ENCODE results near the gene GRIP2.

Gene GRIP2

GRCh38 chr3:14539742-14540491 is at the start of gene GRIP2:
TSS of gene GRIP2 (minus strand) at chr3:14540342. CDS start at chr3:14540308, 34 bp downstream.
- TF ChIP-seq, protein P1, sequence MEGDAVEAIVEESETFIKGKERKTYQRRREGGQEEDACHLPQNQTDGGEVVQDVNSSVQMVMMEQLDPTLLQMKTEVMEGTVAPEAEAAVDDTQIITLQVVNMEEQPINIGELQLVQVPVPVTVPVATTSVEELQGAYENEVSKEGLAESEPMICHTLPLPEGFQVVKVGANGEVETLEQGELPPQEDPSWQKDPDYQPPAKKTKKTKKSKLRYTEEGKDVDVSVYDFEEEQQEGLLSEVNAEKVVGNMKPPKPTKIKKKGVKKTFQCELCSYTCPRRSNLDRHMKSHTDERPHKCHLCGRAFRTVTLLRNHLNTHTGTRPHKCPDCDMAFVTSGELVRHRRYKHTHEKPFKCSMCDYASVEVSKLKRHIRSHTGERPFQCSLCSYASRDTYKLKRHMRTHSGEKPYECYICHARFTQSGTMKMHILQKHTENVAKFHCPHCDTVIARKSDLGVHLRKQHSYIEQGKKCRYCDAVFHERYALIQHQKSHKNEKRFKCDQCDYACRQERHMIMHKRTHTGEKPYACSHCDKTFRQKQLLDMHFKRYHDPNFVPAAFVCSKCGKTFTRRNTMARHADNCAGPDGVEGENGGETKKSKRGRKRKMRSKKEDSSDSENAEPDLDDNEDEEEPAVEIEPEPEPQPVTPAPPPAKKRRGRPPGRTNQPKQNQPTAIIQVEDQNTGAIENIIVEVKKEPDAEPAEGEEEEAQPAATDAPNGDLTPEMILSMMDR (IDR thresholded peaks at IDR 0.05; ENCODE audit: low read depth, low read length): no peak
- DNase-seq (ENCODE audit: extremely low read depth, low read depth): no peak

- no peak for DNase-seq (ENCODE audit: extremely low read depth, low read depth)
- TF ChIP-seq, protein P1 (IDR thresholded peaks at IDR 0.05; ENCODE audit: low read depth, low read length): no peak
Observed at GRCh38 chr3:14588425-14589112, 48.4 kb upstream of the GRIP2 start.

GRCh38 chr3:14587740-14588360 is 47.7 kb upstream of the GRIP2 start:
- TF ChIP-seq, protein P1 (IDR thresholded peaks at IDR 0.05; ENCODE audit: low read depth, low read length): no peak
- no peak for DNase-seq (ENCODE audit: extremely low read depth, low read depth)

DNA sequence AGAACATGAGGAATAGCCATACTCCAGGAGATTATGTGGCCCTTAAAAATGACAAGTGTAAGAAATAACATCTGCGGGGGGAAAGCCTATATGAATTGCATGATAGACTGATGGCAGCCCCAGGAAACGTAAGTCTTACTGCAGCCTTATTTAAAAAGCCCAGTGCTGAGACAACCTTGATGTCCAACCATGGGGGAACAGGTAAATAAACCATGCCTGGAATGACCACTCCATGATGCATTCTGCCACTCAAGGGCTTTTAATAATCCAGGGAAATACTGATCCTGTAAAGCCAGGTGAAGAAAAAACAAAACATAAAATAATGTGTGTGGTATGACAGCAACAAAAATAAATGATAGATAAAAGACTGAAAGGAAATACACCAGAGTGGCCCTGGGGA is 46.5 kb upstream of the GRIP2 start:
- DNase-seq (ENCODE audit: extremely low read depth, low read depth): no peak
- TF ChIP-seq, protein P1 (IDR thresholded peaks at IDR 0.05; ENCODE audit: low read depth, low read length): no peak

DNA sequence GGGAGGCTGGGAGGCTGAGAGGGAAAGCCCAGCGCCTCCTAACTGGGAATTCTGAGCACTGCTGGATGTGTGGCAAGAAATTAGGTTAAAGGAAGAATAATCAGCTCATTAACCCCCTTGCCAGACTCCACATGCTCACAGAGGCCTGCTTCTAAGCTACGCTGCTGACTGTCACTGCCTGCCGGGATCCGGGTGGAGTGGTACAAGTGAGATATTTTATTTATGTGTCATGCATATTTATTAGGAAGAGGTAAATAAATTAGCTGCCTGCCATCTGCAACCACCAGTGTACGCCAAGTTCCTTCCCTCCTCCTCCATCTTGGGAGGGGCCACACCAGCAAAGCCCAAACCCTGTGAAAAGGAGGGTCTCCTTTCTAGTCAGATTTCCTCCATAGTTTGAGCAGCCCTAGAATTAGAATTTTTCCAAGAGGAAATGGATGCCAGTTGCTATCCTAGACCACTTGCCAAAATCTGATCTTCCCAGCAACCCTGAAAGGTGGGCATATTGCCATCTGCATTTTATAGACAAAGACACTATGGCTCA is 43.5 kb upstream of the GRIP2 start:
- TF ChIP-seq, protein P1 (IDR thresholded peaks at IDR 0.05; ENCODE audit: low read depth, low read length): no peak
- DNase-seq (ENCODE audit: extremely low read depth, low read depth): no peak

- TF ChIP-seq, protein P1 (IDR thresholded peaks at IDR 0.05; ENCODE audit: low read depth, low read length): no peak
- no peak for DNase-seq (ENCODE audit: extremely low read depth, low read depth)
Observed at GRCh38 chr3:14582045-14582410, 41.9 kb upstream of the GRIP2 start.
